ENCODE results near the gene DNAJA1. TPM values are rescaled to one million over a fixed set of nuclear protein-coding genes. Genes with fewer than 3 reads are reported as not detected.
"Not testable (repeated sequence)": the region's sequence is repeated elsewhere in the genome, so short reads cannot be mapped to it uniquely, and the experiment has no call there.

Gene DNAJA1
- polyA plus RNA-seq, 3 donors = 260 to 290 (median 269) TPM

GRCh38 chr9:33080534-33080933 lies 55.5 kb downstream of the DNAJA1 start:
- DNase-seq (ENCODE audit: low read depth in 3 of 3, low spot score in 2 of 3) = no peak

- peak; percentile 76 to 82 (median 80) for DNase-seq (ENCODE audit: low read depth in 3 of 3, low spot score in 2 of 3)
These were observed 56.2 kb downstream of the DNAJA1 start for GRCh38 chr9:33081128-33081851.

- no peak for DNase-seq (ENCODE audit: low read depth in 3 of 3, low spot score in 2 of 3)
These were observed 57.1 kb downstream of the DNAJA1 start for GRCh38 chr9:33082128-33082527.

- DNase-seq (ENCODE audit: low read depth in 3 of 3, low spot score in 2 of 3) = no peak
These were observed 57.7 kb downstream of the DNAJA1 start for GRCh38 chr9:33082538-33083326.

- DNase-seq (ENCODE audit: low read depth in 3 of 3, low spot score in 2 of 3) = not testable (repeated sequence)
These were observed 60.6 kb downstream of the DNAJA1 start for GRCh38 chr9:33085672-33086071.

Other genes starting within 250 kb of the DNAJA1 start
- under 1 TPM; 0.08 to 0.28 (median 0.22) TPM for gene TMEM215, start 241.7 kb upstream of the DNAJA1 start, polyA plus RNA-seq (ENCODE audit: insufficient read length in 3 of 3)
- gene APTX, start 23.6 kb upstream of the DNAJA1 start, polyA plus RNA-seq (ENCODE audit: insufficient read length in 3 of 3) = 10 to 100 TPM; 43.9 to 48.6 (median 46.4) TPM
- 10 to 100 TPM; 27.5 to 30.0 (median 29.4) TPM for gene SMU1, start 51.4 kb downstream of the DNAJA1 start, polyA plus RNA-seq (ENCODE audit: insufficient read length in 3 of 3)
- gene B4GALT1, start 142.1 kb downstream of the DNAJA1 start, polyA plus RNA-seq (ENCODE audit: insufficient read length in 3 of 3) = 100 to 1,000 TPM in 2 of 3 donors, 10 to 100 TPM in 1; 80.3 to 119 (median 115) TPM
- not detected for gene SPINK4, start 214.9 kb downstream of the DNAJA1 start, polyA plus RNA-seq (ENCODE audit: insufficient read length in 3 of 3)
- 10 to 100 TPM; 76.0 to 82.0 (median 81.0) TPM for gene BAG1, start 239.4 kb downstream of the DNAJA1 start, polyA plus RNA-seq (ENCODE audit: insufficient read length in 3 of 3)
- gene CHMP5, start 239.8 kb downstream of the DNAJA1 start, polyA plus RNA-seq (ENCODE audit: insufficient read length in 3 of 3) = 100 to 1,000 TPM; 130 to 143 (median 137) TPM